Activated CD8-positive, alpha-beta memory T cell treated with anti-CD3 and anti-CD28 coated beads, Interleukin-2, amount 10 ng/mL, durations not matched to agents 7 days and 5 days (primary cell): ENCODE data around the gene TACC3. TPM values are rescaled to one million over a fixed set of nuclear protein-coding genes. Genes with fewer than 3 reads are reported as not detected.

ENCODE experiments used
- ATAC-seq: fragments of 150-1000 bp; cut with Tn5 transposase; one replicate; pipeline ENCODE4 v1.10.0; 2021; ENCODE audit warnings: moderate library complexity
- CTCF ChIA-PET: fragments of 350-600 bp; sonication (Branson Sonifier 250); formaldehyde crosslinking; loops from one replicate; lab custom pipeline; 2021; ENCODE audit warnings: antibody characterized with exemption; lab: Charles Lee
- DNase-seq: peaks from one replicate; pipeline ENCODE4 v3.0.0-alpha.2; 2020
- H3K27ac Mint-ChIP-seq: one replicate; pipeline ENCODE4 v1.8.0; 2021; ENCODE audit warnings: mild to moderate bottlenecking, mixed read lengths
- H3K27me3 Mint-ChIP-seq: one replicate; pipeline ENCODE4 v1.8.0; 2021; ENCODE audit warnings: mixed read lengths
- H3K36me3 Mint-ChIP-seq: one replicate; pipeline ENCODE4 v1.8.0; 2021; ENCODE audit warnings: mild to moderate bottlenecking, mixed read lengths
- H3K4me1 Mint-ChIP-seq: one replicate; pipeline ENCODE4 v1.8.0; 2021; ENCODE audit warnings: mixed read lengths
- H3K4me3 Mint-ChIP-seq: one replicate; pipeline ENCODE4 v1.8.0; 2021; ENCODE audit warnings: mild to moderate bottlenecking, moderate library complexity, mixed read lengths
- H3K9me3 Mint-ChIP-seq: one replicate; pipeline ENCODE4 v1.8.0; 2022; ENCODE audit warnings: low read depth, mixed read lengths
- total RNA-seq, 2 experiments: library from RNA; stranded (reverse); gene quantifications; one replicate each; pipeline ENCODE4 v1.2.3, GENCODE V29; 2021

TACC3 gene
- total RNA-seq, 2 experiments from 2014 or later: 246 to 315 TPM

DNA sequence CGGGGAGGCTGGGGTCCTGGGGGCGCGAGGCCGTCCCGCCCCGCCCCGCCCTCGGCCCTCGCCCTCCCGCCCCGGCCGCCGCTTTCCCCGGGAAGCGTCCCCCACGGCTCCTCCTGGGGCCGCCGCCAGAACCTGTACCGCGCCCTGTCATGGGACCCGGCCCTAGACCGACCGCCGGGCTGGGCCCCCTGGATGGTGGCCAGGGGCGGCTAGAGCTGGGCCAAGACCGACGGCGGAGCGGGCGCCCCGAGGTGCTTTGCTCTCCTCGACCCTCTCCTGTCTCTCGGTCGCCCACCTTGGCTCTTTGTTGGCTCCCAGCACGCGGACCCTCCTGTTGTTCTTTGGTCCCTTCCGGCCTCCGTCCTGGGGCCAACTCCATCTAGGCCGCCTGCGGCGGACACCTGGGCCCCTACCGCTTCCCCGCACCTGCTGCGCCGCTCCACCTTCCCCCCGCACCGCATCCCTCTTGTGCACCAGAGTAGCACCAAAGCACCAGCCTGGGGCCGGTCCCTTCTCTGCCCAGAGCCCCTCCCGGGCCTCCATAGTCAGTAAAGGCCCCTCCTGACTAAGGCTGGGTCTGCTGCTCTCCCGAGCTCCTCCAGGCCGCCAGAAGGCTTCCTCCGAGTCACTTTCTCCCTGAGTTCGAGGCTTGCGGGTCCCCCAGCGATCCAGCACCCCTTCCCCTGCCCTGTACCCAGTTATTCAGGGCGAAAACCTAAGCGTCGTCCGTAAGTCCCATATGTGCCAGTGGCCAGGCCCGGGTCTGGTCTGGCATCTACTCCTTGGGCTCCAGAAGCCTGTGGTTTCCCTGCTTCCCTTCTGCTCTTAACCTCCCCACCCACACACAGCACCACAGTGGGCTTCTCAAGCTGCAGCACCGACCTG lies 587 bp downstream of the TACC3 start:
- Mint-ChIP-seq H3K9me3 (no peaks in the 10 kb centered on the region), H3K27ac (peak overlapping the region; percentile 98), H3K27me3 (no peaks in the 10 kb centered on the region), H3K36me3 (peaks cover 49% of the 10 kb centered on the region), H3K4me3 (peak overlapping the region; percentile 99), H3K4me1 (peaks cover 52% of the 10 kb centered on the region)
- DNase-seq: no peak
- CTCF ChIA-PET: interaction anchor here (0.9 to 15.1 kb wide), 8 partner anchors 8 to 88 kb away, joined by 3 to 278 read pairs (median 14); partner anchors contain the start of gene SLBP
- no peak for ATAC-seq

DNA sequence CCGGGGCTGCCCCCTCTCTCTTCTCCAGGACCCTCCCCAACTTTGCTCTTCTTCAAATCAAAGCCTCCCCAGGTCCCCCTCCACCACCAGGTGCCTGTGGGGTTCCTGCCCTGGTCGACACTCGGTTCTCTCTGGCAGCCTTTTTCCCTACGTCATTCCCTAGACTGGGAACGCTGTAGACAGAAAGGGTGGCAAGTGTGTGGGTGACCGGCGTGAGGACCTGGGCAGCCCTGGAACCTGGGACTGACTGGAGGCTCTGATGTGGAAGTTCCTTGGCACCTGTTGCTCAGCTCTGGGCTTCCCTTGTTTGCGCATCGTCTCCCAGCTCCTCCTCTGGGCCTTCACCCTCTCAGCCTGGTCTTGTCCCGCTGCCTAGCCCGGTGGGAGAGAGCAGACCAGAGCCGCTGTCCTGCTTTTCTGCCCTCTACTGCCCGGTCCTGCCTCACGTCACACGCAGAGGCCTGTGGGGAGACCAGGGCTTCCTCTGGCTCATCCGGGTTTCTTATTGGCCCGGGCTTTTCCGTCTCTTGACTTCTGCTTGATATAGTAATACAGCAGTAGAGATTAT lies 1.3 kb downstream of the TACC3 start:
- H3K27me3 Mint-ChIP-seq: no peaks in the 10 kb centered on the region
- CTCF ChIA-PET: interaction anchor here (1.0 to 15.1 kb wide), 8 partner anchors 10 to 433 kb away, joined by 3 to 278 read pairs (median 10); partner anchors contain the start of genes MAEA and SLBP
- H3K9me3 Mint-ChIP-seq: no peaks in the 10 kb centered on the region
- DNase-seq: peak; percentile 61
- H3K27ac Mint-ChIP-seq: peak overlapping the region; percentile 98
- peak overlapping the region; percentile 99 for H3K4me3 Mint-ChIP-seq
- ATAC-seq: no peak
- H3K4me1 Mint-ChIP-seq: peaks cover 57% of the 10 kb centered on the region
- H3K36me3 Mint-ChIP-seq: peaks cover 56% of the 10 kb centered on the region

DNA sequence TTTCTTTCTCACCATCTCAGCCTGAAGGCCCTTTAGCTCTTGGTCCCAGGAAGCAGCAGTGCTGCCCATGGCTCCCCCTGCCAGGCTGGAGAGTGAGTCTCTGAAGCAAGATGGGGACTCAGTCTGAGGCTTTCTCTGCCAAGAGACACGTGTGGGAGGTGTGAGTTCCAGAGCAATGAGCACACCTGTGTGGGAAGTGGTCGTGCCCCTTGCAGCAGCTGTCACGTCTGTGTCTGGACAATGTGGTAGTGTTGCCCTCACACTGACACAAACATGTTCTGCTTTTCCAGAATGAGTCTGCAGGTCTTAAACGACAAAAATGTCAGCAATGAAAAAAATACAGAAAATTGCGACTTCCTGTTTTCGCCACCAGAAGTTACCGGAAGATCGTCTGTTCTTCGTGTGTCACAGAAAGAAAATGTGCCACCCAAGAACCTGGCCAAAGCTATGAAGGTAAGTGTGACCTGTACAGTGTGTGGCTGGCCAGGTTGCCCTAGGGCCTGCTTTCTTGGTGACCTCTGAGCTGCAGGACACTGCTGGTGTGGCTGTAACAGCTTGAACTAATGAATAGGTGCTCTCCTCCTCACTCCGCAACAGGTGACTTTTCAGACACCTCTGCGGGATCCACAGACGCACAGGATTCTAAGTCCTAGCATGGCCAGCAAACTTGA lies 1.9 kb downstream of the TACC3 start:
- CTCF ChIA-PET: interaction anchor here (1.0 to 15.1 kb wide), 7 partner anchors 11 to 434 kb away, joined by 3 to 278 read pairs (median 15); partner anchors contain the start of genes MAEA and SLBP
- peaks cover 58% of the 10 kb centered on the region for H3K4me1 Mint-ChIP-seq
- H3K27me3 Mint-ChIP-seq: no peaks in the 10 kb centered on the region
- peak; percentile 64 for DNase-seq
- peak overlapping the region; percentile 98 for H3K27ac Mint-ChIP-seq
- H3K36me3 Mint-ChIP-seq: peaks cover 58% of the 10 kb centered on the region
- no peaks in the 10 kb centered on the region for H3K9me3 Mint-ChIP-seq
- no peak for ATAC-seq
- H3K4me3 Mint-ChIP-seq: peak overlapping the region; percentile 99

DNA sequence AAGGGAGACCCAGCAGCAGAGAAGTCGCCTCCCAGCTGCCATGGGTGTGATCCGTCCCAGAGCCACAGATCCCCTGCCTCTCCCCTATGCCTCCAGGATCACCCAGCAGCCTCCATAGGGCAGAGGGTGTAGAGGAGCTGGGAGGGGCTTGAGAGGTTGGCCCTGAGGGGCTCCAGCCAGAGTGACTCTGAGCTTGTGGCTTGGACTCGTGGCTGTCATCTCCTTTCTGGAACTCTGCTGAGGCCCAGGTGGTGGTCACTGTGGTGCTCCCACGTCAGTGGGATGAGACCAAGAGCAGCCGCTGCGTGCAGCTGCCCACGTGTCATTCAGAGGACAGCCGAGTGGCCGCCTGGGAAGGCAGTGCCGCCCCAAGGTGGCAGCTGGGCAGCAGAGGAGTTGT lies 4.2 kb downstream of the TACC3 start:
- Mint-ChIP-seq H3K4me3 (no peak overlapping the region), H3K4me1 (peaks cover 61% of the 10 kb centered on the region), H3K36me3 (peaks cover 73% of the 10 kb centered on the region), H3K9me3 (no peaks in the 10 kb centered on the region), H3K27ac (peak overlapping the region; percentile 61), H3K27me3 (no peaks in the 10 kb centered on the region)
- CTCF ChIA-PET: interaction anchor here (0.7 to 15.1 kb wide), 4 partner anchors 14 to 136 kb away, joined by 3 to 278 read pairs (median 24); partner anchors contain the start of gene SLBP
- DNase-seq (no peak), ATAC-seq (no peak)

DNA sequence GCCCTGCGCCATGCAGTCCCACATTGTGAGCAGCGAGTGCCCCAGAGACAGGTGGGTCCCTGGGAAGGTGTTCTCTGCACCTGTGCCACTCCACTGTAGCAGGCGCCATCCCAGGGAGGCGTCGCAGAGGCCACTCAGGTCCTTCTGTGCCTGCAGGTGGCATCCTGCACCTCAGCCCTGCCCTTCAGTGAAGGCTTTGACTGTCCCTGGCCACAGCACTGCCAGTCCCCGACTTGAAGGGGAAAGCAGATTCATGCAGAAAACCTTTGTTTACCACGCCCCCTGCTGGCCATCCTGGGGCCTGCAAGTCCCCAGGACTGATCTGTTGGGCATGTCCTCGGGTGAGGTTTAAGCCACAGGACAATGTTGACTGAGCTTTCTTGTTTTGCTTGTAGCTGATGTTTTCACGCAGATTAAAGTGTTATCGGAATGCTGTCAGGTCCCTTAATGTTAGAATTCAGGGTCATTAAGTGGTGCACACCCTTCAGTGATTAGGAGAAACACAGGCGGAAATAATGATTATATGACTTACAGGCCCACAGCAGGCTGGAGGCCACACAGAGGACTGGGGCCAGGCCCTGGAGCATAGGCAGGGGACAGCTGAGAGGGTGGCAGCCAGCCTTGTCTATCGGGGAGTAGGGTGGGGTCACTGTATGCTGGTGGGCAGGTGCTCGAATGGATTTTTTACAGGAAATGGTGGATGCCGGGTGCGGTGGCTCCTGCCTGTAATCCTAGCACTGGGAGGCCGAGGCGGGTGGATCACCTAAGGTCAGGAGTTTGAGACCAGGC lies 5.0 kb downstream of the TACC3 start:
- peak; percentile 92 for DNase-seq
- Mint-ChIP-seq H3K27me3 (no peaks in the 10 kb centered on the region), H3K27ac (peak overlapping the region; percentile 74), H3K4me1 (peaks cover 69% of the 10 kb centered on the region), H3K9me3 (no peaks in the 10 kb centered on the region), H3K4me3 (no peak overlapping the region), H3K36me3 (peaks cover 81% of the 10 kb centered on the region)
- CTCF ChIA-PET: interaction anchor here (0.8 to 15.1 kb wide), 7 partner anchors 12 to 687 kb away, joined by 3 to 278 read pairs (median 9); partner anchors contain the start of gene SLBP
- peak; percentile 26 for ATAC-seq

GRCh38 chr4:1727117-1728031 lies 6.1 kb downstream of the TACC3 start:
- Mint-ChIP-seq H3K27ac (no peak overlapping the region), H3K9me3 (no peaks in the 10 kb centered on the region), H3K4me1 (peaks cover 71% of the 10 kb centered on the region), H3K4me3 (no peak overlapping the region), H3K36me3 (peaks cover 83% of the 10 kb centered on the region), H3K27me3 (no peaks in the 10 kb centered on the region)
- ATAC-seq (no peak), DNase-seq (no peak)
- CTCF ChIA-PET: interaction anchor here (1.2 to 15.1 kb wide), 5 partner anchors 15 to 130 kb away, joined by 3 to 278 read pairs (median 10); partner anchors contain the start of gene SLBP

DNA sequence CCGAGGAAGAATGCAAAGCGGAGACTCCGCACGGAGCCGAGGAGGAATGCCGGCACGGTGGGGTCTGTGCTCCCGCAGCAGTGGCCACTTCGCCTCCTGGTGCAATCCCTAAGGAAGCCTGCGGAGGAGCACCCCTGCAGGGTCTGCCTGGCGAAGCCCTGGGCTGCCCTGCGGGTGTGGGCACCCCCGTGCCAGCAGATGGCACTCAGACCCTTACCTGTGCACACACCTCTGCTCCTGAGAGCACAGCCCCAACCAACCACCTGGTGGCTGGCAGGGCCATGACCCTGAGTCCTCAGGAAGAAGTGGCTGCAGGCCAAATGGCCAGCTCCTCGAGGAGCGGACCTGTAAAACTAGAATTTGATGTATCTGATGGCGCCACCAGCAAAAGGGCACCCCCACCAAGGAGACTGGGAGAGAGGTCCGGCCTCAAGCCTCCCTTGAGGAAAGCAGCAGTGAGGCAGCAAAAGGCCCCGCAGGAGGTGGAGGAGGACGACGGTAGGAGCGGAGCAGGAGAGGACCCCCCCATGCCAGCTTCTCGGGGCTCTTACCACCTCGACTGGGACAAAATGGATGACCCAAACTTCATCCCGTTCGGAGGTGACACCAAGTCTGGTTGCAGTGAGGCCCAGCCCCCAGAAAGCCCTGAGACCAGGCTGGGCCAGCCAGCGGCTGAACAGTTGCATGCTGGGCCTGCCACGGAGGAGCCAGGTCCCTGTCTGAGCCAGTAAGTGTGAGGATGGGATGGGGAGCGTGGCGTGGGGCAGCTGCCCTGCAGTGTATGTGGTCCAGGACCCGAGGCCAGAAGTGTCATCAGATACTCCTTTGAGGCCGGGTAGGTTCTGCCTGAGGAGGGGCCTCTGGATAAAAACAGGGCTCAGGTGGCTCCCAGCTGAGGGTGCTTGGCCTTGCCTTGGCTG lies 7.0 kb downstream of the TACC3 start:
- no peaks in the 10 kb centered on the region for H3K27me3 Mint-ChIP-seq
- H3K27ac Mint-ChIP-seq: no peak overlapping the region
- H3K9me3 Mint-ChIP-seq: no peaks in the 10 kb centered on the region
- DNase-seq (peak; percentile 38), ATAC-seq (no peak)
- no peak overlapping the region for H3K4me3 Mint-ChIP-seq
- peaks cover 69% of the 10 kb centered on the region for H3K4me1 Mint-ChIP-seq
- CTCF ChIA-PET: interaction anchor here (1.8 to 15.1 kb wide), 6 partner anchors 7 to 39 kb away, joined by 4 to 278 read pairs (median 10); partner anchors contain the start of genes TACC3 and TMEM129
- peaks cover 83% of the 10 kb centered on the region for H3K36me3 Mint-ChIP-seq

GRCh38 chr4:1730532-1731135 lies 9.3 kb downstream of the TACC3 start:
- Mint-ChIP-seq H3K4me1 (peaks cover 49% of the 10 kb centered on the region), H3K27ac (no peak overlapping the region), H3K27me3 (no peaks in the 10 kb centered on the region), H3K36me3 (peaks cover 85% of the 10 kb centered on the region), H3K4me3 (no peak overlapping the region), H3K9me3 (no peaks in the 10 kb centered on the region)
- ATAC-seq: no peak
- DNase-seq: no peak
- CTCF ChIA-PET: interaction anchor here (1.7 to 15.1 kb wide), 6 partner anchors 10 to 169 kb away, joined by 3 to 278 read pairs (median 10); partner anchors contain the start of genes TACC3 and TMEM129

- ATAC-seq: no peak
- H3K27ac Mint-ChIP-seq: no peak overlapping the region
These were observed 9.9 kb downstream of the TACC3 start for GRCh38 chr4:1731180-1731579.

DNA sequence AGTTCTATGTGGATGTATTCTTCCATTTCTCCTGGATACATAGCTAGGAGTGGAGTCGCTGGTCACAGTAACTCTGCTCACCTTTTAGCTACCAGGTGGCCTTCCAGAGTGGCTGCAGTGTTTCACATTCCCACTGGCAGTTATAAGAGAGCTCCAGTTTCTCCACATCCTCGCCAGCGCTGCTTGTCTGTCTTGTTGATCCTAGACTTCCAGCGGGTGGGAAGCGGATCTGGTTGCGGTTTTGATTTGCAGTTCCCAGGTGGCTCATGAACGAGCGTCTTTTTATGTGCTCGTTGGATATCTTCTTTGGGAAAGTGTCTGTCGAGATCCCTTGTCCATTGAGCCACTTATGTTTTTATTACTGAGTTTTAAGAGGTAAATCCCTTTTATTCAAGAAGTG lies 11.6 kb downstream of the TACC3 start:
- H3K27me3 Mint-ChIP-seq: no peaks in the 10 kb centered on the region
- ATAC-seq (no peak), DNase-seq (no peak)
- H3K27ac Mint-ChIP-seq: no peak overlapping the region
- peaks cover 31% of the 10 kb centered on the region for H3K4me1 Mint-ChIP-seq
- H3K9me3 Mint-ChIP-seq: no peaks in the 10 kb centered on the region
- peaks cover 84% of the 10 kb centered on the region for H3K36me3 Mint-ChIP-seq
- H3K4me3 Mint-ChIP-seq: no peak overlapping the region
- CTCF ChIA-PET: interaction anchor here (1.1 to 1.7 kb wide), 3 partner anchors 9 to 40 kb away, joined by 3 to 6 read pairs (median 4); no protein-coding TSS in a partner anchor

More at GRCh38 chr4:1731180-1731579, 9.9 kb downstream of the TACC3 start:
- Mint-ChIP-seq H3K27me3 (no peaks in the 10 kb centered on the region), H3K9me3 (no peaks in the 10 kb centered on the region), H3K36me3 (peaks cover 84% of the 10 kb centered on the region), H3K4me3 (no peak overlapping the region), H3K4me1 (peaks cover 44% of the 10 kb centered on the region)
- DNase-seq: no peak
- CTCF ChIA-PET: interaction anchor here (1.7 to 15.1 kb wide), 4 partner anchors 10 to 168 kb away, joined by 3 to 278 read pairs (median 26); partner anchors contain the start of genes TACC3 and TMEM129
